Pancreas (tissue), 10 donors: ENCODE results near the gene ARHGEF6. TPM values are rescaled to one million over a fixed set of nuclear protein-coding genes. Genes with fewer than 3 reads are reported as not detected.
A peak's percentile ranks its signal among the peaks of the same experiment; 100 is the strongest.

Experiments used
- ATAC-seq, 4 donors: fragments of 200-7000 bp; cut with Tn5 transposase; one replicate each; pipeline versions ENCODE4 v1.8.0 to v1.9.1; 2020; ENCODE audit warnings: mild to moderate bottlenecking in 4 of 4, moderate library complexity in 4 of 4
- DNase-seq, 6 donors: peaks; one replicate each; pipeline ENCODE4 v3.0.0-alpha.2; 2020
- FAIRE-seq: peaks from 2 replicates; lab custom pipeline; 2012; peaks lifted over from hg19 to GRCh38; lab: Jason Lieb, UNC
- H3K27ac ChIP-seq, 4 donors: fragments of 200-600 bp; sonication (generic); 1 replicate in 3 of 4; 2 replicates in 1 of 4; pipeline versions ENCODE4 v1.5.0 to v1.8.0; 2020
- H3K27me3 ChIP-seq, 4 donors: fragments of 200-600 bp; one replicate each; pipeline ENCODE4 v1.8.0; 2021
- H3K36me3 ChIP-seq, 3 donors: fragments of 200-600 bp; sonication (generic) in 1 of 3; one replicate each; pipeline versions ENCODE4 v1.5.0 to v1.8.0; 2020 to 2021
- H3K4me1 ChIP-seq, 3 donors: fragments of 200-600 bp; one replicate each; pipeline ENCODE4 v1.8.0; 2021
- H3K4me3 ChIP-seq, 4 donors: fragments of 200-600 bp; sonication (generic) in 2 of 4; one replicate each; pipeline versions ENCODE4 v1.5.0 to v1.8.0; 2020 to 2021
- H3K9me3 ChIP-seq, 4 donors: fragments of 200-600 bp; one replicate each; pipeline ENCODE4 v1.8.0; 2021
- CTCF ChIP-seq, 4 donors: fragments of 200-600 bp; sonication (generic) in 3 of 4; IDR thresholded peaks; one replicate each; pipeline versions ENCODE4 v1.5.0 to v1.8.0; 2021; ENCODE audit warnings: antibody characterized with exemption in 4 of 4
- WGBS, 2 donors: extraction: QIAGEN DNeasy Blood & Tissue Kit; methylation state at CpG; one replicate each; pipeline ENCODE4 v1.1.7; 2013; 5-methylcytosine and 5-hydroxymethylcytosine counted together
- intact Hi-C, 3 donors: fragments of 100-400 bp; cut with DNase I; formaldehyde crosslinking; loops; one replicate each; pipeline versions ENCODE4 v1.11.1 to v1.14.2; 2022
- polyA plus RNA-seq, 2 donors: library from polyadenylated mRNA; stranded (reverse); fragments of 200-250 nt; gene quantifications; one replicate each; pipeline ENCODE4 v1.2.3, GENCODE V29; 2013
- total RNA-seq, 6 donors: library from RNA; stranded (reverse); fragmentation: NEBNext Ultra II Directional in 4 of 6; extraction: Animal tissue kit (Norgen Biotek cat#: 25700) in 4 of 6; gene quantifications; one replicate each; pipeline versions ENCODE4 v1.2.1 to v1.2.4, GENCODE V29; 2021 to 2023
- donor health status: healthy with polysubstance abuse.
- donor health status: DM: no; HTN: no; CAD: no; lungs with moderate emphysema.
- donor health status: DM: no; HTN: no; CAD: no.
- donor health status: control.
- donor health status: control.
- donor health status: Bipolar disorder and iron deficiency.
- donor health status: DM: yes; HTN: yes; CAD: no.
- donor health status: DM: no; HTN: no; CAD: no.
- donor health status: DM: no; HTN: no; CAD: no.
- donor health status: DM: yes; HTN: yes; CAD: no.

The ARHGEF6 gene
- total and polyA plus RNA-seq, 8 donors, result 1.2 to 6.2 (median 2.0) TPM

- FAIRE-seq (no peak), ATAC-seq (peak in 2 of 4 donors; percentile 30 to 58), DNase-seq (no peak)
- no peak overlapping the region for H3K4me3 ChIP-seq
- H3K4me1 ChIP-seq, result no peaks in the 10 kb centered on the region
- peaks cover 0 to 12% (median 0%) of the 10 kb centered on the region in 4 donors for H3K27me3 ChIP-seq
- H3K36me3 ChIP-seq, result no peaks in the 10 kb centered on the region
- no peak for TF ChIP-seq CTCF (IDR thresholded peaks at IDR 0.05)
- intact Hi-C loops, result no loop called here
- no peaks in the 10 kb centered on the region for H3K9me3 ChIP-seq
- no peak overlapping the region for H3K27ac ChIP-seq
These were observed 2.4 kb upstream of the ARHGEF6 start for GRCh38 chrX:136783159-136783558.

- DNase-seq, result no peak
- intact Hi-C loops, result no loop called here
- peaks cover 0 to 8% (median 0%) of the 10 kb centered on the region in 4 donors for H3K27me3 ChIP-seq
- no peak overlapping the region for H3K4me3 ChIP-seq
- no peaks in the 10 kb centered on the region for H3K36me3 ChIP-seq
- 35 to 49% methylated on average over 9 of the region's 9 CpGs for WGBS, 2 donors
- FAIRE-seq, result no peak
- no peaks in the 10 kb centered on the region for H3K9me3 ChIP-seq
- ATAC-seq, result peak in 1 of 4 donors; percentile 33
- no peak for TF ChIP-seq CTCF (IDR thresholded peaks at IDR 0.05)
- no peaks in the 10 kb centered on the region for H3K4me1 ChIP-seq
- no peak overlapping the region for H3K27ac ChIP-seq
These were observed 557 bp upstream of the ARHGEF6 start for GRCh38 chrX:136781180-136781797.

- peak overlapping the region in 1 of 4 donors; percentile 17 for H3K4me3 ChIP-seq
- no peaks in the 10 kb centered on the region for H3K9me3 ChIP-seq
- FAIRE-seq (no peak), ATAC-seq (no peak), DNase-seq (no peak)
- no peaks in the 10 kb centered on the region for H3K4me1 ChIP-seq
- 36 to 38% methylated on average over 2 of the region's 2 CpGs for WGBS, 2 donors
- no peak for TF ChIP-seq CTCF (IDR thresholded peaks at IDR 0.05)
- H3K27me3 ChIP-seq, result peaks cover 0 to 8% (median 0%) of the 10 kb centered on the region in 4 donors
- peak overlapping the region in 2 of 4 donors; percentile 7 to 17 for H3K27ac ChIP-seq
- intact Hi-C loops, result no loop called here
- H3K36me3 ChIP-seq, result no peaks in the 10 kb centered on the region
These were observed 491 bp downstream of the ARHGEF6 start for GRCh38 chrX:136780241-136780640.

- WGBS, 2 donors, result 47 to 48% methylated on average over 4 of the region's 4 CpGs
- Histone ChIP-seq H3K36me3 (no peaks in the 10 kb centered on the region), H3K27me3 (peaks cover 0 to 8% (median 0%) of the 10 kb centered on the region in 4 donors), H3K9me3 (no peaks in the 10 kb centered on the region), H3K27ac (no peak overlapping the region), H3K4me1 (no peaks in the 10 kb centered on the region), H3K4me3 (no peak overlapping the region)
- intact Hi-C loops, result no loop called here
- ATAC-seq (peak in 1 of 4 donors; percentile 30), DNase-seq (no peak), FAIRE-seq (no peak)
- no peak for TF ChIP-seq CTCF (IDR thresholded peaks at IDR 0.05)
These were observed 1.4 kb downstream of the ARHGEF6 start for GRCh38 chrX:136779346-136779781.

- ATAC-seq (peak in 1 of 4 donors; percentile 38), FAIRE-seq (no peak), DNase-seq (no peak)
- peaks cover 0 to 8% (median 0%) of the 10 kb centered on the region in 4 donors for H3K27me3 ChIP-seq
- no peak for TF ChIP-seq CTCF (IDR thresholded peaks at IDR 0.05)
- no peaks in the 10 kb centered on the region for H3K36me3 ChIP-seq
- H3K27ac ChIP-seq, result no peak overlapping the region
- intact Hi-C loops, result no loop called here
- no peaks in the 10 kb centered on the region for H3K4me1 ChIP-seq
- H3K4me3 ChIP-seq, result no peak overlapping the region
- H3K9me3 ChIP-seq, result no peaks in the 10 kb centered on the region
These were observed 1.8 kb downstream of the ARHGEF6 start for GRCh38 chrX:136778916-136779315.
